Bone marrow (tissue), 2 donors: ENCODE results near the gene STK35.

Experiments
- DNase-seq, 2 donors: peaks; one replicate each; lab custom pipeline; 2025; lab: John Stamatoyannopoulos, UW

STK35 gene

DNA sequence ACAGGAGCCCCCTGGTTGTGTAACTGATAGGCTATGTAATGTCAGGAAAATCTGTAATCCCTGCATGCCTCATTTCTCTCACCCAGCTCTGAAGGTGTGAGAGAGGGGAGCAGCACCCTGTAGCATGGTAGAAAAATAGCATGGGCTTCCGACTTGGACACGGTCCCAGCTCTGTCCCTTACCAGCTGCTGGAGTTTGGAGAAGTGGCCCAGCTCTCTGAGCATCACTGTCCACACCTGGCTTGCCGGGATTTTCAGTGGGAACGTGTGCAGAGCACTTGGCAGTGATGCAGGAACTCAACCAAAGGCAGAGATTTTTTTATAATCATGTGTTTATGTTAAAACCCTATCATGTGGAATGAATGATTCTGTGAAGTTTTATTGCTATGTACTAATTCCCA is 34.6 kb downstream of the STK35 start:
- no peak for DNase-seq

DNA sequence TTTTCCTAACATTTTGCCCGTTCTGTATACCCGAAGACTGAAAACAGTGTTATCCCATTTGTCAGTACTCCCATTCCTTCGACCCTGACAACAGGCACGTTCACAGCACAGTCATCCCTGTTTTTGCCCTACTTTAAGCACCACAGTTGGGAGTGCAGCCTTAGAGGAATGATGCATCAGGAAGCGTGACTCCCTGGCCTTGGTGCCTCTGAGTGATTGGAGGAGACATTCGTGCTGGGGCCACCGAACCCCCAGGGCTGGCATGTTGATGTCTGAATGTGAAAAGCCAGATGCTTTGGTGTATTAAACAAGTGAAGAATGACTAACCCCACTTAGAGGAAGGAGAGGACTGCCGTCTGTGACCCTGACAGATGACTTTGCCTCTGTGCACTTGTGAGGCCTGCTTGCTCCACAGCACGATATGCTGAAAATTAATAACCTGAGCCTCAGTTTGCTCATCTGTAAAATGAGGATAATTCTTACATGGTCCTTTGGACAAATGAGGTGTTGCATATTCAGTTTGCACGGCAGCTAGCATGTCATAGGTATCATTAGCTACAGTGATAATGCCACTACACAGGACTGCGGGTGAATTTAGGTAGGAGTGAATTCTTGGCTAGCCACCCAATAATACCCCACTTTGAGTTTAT is 36.0 kb downstream of the STK35 start:
- no peak for DNase-seq

DNA sequence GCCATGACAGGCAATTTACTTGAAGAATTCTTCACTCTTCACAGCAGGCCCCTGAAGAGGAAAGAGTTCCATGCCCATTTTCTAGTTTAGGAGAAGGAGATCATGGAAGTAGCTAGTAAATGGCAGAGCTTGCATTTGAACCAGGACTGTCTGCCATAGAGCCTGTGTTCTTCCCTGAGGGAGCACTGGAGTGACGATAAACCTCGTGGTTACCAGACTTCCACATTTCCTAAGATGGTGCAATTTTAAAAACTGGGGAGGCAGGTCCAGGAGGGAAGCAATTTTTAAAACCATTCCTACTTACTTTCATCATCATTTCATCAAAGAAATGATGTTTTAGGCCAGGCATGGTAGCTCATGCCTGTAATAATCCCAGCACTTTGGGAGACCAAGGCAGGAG is 36.8 kb downstream of the STK35 start:
- DNase-seq, result no peak

DNA sequence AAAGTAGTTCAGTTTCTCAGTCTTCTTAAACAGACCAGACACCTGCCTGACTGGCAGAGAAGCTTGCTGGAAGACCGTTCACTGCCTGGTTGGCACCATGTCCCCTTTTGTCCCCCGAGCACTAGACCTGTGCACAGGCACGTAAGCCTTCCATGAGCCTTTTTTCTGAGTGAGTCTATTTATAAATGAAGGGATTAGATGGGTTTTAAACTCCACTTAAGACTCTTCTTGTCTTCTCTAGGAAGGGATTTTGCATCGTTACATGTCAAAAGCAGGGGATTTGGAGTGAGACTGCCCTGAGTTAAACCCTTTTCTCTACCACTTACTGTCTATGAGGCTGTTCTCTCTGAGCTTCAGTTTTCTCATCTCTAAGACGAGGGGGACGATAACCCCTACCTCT is 37.6 kb downstream of the STK35 start:
- DNase-seq, result no peak

DNA sequence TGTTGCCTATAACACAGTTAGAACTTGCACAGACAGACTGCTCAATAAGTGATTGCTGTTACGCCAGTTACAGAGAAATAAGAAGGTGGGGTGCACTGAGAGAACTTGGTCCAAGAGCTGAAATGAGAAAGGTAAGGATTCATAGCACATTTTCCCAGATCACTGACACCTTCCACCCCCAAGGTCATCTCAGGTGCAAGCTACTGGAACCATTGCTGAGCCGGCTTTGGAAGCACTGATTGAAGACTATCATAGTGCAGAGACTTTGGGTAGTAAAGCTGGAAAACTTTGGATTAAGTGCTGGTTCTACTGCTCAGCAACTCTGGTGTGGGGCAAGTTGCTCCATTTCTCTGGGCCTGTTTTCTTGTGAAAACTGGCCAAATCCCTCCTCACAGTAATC is 38.1 kb downstream of the STK35 start:
- no peak for DNase-seq

DNA sequence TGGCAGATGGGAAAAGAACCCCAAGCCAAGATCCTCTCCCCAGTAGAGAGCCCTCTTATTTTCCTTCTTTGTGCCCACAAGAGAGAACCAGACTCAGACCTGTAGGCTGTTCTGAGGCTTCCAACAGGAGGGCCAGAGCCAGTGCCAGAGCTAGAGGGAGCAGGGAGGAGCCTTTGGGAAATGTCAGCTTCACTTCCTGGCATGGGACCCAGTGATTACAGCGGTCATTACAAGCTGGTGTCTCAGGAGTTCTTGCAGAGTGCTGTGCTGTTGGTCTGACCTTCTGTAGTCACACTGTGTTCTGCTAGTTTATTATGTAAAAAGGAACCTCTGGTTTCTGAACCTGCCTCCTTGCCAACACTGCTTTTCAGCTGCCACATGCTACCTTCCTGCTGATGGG is 38.9 kb downstream of the STK35 start:
- DNase-seq, result no peak

DNA sequence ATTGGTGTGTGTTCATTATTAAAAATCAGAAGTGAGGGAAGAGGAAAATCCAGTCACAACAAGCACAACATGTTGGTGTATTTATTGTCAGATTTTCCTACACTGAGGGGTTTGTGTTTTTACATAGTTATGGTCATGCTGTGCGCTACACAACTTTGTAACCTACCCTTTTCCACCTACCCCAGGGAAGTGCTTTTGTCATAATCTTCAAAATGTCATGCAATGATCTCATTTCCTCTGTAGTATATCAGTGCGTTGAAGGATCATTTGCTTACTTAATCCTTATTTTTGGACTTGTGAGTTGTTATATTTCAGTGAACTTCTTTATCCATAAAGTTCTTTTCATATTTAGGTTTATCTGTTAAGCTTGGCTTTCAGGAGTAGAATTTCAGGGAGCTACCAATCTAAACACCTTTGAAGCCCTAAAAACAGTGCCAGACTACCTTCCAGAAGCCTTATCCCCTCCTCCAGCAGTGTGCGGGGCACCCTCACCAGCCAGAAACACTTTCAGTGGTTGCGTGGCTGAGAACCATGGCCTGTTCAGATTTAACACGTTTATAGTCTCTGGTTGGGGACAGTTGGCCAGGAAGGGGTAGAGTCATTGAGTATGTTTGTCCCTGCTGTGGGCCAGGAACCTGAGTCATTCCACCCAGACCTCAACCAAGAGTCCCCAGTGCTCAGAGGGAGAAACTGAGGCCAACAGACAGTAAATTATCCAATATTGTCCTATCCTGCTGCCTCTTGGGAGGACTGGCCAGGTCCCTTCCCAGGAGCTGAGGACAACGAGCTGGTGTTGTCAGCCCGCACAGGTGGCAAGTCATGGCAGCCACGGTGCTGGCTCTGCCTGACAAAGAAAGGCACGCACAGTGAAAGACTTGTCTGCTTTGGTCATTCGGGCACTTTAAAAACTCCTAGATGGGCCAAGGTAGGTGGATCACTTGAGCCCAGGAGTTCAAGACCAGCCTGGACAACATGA is 40.3 kb downstream of the STK35 start:
- no peak for DNase-seq

DNA sequence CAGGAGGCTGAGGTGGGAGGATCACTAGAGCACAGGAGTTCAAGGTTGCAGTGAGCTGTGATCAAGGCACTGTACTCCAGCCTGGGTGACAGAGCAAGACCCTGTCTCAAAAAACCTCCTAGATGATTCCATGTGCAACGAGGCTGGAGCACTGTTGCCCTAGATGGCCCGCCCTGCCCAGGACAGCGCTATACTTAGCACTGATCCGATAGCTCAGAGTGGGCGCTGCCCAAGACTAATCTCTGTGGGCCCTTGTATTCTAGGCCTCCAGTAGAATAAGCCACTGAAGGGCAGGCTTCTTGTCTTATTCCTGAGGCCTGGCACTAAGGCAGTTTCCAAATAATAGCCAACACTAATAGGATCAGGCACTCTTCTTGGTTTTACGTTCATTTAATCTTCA is 41.0 kb downstream of the STK35 start:
- no peak for DNase-seq

DNA sequence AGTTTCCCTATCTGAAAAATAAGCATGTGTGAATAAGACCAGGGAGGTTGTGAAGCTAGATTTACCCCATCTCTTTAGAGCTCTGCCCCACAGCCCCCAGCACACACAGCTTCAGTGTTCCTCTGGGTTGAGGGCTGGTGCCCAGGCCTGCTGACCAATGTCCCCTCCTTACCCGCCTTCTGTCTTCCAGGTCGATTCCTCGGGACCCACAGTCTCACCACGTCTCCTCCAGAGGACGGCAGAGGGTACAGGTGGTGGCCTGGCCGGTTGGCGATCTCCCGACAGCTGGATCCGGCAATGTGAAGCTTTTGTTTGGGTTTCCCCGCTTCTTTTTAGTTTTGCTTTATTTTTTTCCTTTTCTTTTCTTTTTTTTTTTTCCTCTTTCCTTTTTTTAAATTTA is 42.0 kb downstream of the STK35 start:
- no peak for DNase-seq

DNA sequence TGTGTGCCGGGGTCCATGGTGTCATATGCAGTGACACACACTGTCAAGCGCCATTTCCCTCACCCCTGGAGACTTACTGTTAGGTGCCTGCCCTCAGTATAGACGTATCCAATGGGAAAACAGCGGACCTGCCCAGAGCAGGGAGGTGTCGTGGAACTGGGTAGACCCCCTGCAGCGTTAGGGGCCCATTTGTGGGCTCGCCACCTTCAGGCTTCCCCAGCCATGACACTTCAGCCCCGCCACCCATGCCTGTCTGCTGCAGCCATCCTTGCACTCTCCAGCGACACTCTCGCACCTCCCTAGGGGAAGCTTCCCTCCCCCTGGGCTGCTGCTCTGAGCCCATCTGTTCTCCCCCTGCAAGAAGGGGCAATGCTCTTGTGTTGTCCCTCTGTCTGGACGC is 43.2 kb downstream of the STK35 start:
- DNase-seq, result no peak

DNA sequence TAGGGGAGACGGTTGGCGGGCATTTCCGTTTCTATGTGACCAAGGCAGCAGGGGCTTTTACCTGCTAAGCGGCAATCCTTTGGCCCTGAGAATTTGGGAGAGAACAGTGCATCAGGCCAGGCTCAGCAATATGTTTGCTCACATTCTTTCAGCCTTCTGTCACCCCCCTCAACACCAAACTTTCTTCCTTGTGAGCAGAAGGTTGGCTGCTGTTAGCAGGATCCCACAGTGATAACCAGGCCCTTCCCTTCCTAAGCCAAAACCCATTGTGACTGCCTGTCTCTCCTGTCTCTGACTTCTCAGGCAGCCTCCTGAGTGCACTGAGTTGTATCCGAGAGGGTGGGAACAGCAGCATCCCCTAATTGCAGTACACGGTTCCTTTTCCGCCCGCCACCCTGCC is 43.7 kb downstream of the STK35 start:
- DNase-seq, result no peak

DNA sequence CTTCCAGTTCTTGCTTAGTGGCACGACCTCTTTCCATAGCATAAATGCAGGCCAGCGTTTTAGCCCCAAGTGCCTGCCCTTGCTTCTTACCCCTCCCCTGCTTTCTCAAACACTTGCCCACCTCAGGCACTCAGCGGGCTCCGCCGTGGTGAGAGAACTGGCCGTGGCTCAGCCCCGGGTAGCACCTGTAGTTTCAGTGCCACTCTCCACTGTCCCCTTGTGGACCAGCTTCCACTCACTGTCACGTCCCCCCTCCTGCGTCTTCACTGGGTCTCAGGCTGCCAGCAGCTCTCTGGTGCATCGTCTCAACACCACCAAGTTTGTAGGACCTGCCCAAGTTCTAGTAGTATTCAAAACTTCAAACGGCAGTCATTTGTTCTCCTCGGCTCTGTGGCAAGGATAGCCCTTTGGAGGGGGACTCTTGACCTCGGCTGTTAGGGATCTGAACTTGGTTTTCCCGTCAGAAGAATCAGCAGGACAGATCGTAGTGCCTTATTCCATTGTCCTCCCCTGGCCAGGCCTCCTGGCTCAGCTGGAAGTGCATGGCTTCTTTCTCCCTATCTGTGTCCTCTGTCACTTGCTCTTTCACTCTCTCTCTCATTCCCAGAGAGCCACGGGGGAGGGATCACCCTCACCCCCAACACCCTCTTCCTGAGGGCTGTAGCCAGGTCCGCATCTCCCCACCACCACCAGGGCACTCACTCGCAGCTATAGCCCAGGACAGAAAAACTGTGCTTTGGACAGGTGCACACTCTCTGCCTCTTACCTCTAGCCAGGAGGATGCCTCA is 44.6 kb downstream of the STK35 start:
- no peak for DNase-seq

DNA sequence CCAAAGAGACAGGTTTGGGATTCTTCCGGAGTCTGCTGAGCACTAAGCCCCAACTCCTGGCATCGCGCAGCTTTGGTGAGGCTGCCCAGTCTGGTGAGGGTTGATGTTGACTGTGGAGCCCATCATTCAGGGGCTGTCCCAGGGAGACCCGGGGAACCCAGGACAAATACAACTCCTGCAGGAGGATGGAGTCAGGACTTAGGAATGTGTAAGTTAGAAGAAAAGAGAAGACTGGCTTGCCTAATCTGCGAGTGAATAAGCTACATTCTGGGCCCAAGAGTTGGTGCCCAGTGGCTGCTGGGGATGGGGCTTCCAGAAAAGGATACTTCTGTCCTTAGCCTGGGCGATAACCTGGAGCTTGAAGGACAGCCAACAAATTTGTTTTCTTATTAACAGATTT is 47.9 kb downstream of the STK35 start:
- DNase-seq, result no peak

DNA sequence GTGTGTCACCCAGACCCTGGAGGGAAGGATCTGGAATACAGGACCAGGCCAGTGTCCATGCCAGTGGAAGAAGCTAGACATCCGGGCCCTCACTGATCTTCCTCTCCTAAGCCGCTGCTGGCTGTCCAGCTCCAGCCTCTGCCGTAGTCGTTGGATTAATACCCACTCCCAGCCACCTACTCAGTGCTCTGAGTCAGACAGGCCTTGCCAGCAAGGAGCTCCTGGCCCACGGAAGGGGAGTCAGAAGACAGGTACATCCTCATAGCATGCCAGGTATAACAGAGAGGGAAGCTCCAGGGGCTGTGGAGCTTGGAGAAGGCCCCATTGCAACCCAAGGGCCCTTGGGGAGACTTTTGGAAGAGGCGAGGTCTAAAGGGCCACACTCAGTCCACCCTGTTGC is 49.0 kb downstream of the STK35 start:
- DNase-seq, result no peak

DNA sequence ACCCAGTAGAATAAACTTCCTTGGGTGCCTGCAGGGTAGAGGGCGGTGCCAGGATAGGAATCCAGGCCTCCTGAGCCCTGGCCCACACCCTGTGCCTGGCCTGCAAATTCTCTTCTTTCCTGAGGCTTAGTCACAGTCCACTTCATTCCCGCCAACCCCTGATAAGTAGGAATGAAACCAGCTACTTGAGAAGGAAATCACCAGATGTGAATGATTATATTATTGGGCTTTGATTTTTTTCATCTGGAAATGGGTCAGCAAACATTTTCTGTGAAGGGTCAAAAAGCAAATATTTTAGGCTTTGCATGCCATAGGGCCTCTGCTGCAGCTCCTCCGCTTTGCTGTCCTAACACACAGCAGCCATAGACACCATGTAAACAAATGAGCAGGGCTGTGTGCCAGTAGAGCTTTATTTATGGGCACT is 50.2 kb downstream of the STK35 start:
- no peak for DNase-seq

DNA sequence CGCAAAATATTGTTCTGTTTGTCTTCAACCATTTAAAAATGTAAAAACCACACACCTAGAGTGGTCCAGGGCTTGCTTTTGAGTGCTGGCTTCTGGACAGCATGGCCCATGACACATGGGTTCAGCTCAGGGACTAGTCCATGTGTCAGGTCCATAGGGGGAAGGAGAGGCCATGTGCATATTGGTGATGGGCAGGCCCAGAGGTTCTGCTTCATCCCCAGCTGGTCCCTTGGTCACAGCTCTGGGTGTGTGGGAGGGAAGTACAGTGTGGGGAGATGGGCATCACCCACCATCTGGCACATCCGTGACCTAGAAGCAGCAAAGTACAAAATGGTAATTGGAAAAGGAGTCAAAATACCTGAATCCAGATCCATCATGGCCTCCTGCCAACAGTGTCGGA is 50.7 kb downstream of the STK35 start:
- DNase-seq, result no peak

DNA sequence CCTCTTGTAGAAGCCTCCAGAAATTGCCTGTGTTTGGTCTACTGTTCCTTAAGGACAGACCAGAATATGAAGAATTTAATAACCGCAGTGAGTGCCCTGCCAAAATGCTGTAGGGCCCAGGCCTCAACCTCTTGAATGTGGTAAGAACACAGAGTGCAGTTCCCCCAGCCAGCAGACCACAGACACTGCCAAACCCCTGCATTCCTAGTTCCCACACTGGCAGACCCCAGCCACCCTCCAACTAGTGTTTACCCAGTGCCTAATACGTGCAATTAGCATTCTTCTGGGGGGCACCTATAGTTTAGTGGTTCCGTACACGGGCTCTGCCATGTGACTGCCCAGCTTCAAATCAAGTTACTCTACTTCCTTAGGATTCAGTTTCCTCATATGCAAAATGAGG is 51.7 kb downstream of the STK35 start:
- DNase-seq, result no peak

DNA sequence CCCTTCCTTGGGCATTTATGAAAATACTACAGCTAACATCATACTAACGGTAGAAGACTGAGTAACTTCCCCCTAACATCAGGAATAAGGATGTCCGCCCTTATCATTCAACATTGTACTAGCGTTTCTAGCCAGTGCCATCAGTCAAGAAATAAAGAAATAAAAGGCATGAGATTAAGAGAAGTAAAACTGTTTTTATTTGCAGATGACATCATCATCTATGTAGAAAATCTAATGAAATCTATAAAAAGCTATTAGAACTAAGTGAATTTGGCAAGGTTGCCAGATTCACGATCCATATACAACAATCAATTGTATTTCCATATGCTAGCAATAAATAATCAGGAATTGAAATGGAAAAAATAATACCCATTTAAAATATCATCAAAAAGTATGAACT is 54.6 kb downstream of the STK35 start:
- no peak for DNase-seq

DNA sequence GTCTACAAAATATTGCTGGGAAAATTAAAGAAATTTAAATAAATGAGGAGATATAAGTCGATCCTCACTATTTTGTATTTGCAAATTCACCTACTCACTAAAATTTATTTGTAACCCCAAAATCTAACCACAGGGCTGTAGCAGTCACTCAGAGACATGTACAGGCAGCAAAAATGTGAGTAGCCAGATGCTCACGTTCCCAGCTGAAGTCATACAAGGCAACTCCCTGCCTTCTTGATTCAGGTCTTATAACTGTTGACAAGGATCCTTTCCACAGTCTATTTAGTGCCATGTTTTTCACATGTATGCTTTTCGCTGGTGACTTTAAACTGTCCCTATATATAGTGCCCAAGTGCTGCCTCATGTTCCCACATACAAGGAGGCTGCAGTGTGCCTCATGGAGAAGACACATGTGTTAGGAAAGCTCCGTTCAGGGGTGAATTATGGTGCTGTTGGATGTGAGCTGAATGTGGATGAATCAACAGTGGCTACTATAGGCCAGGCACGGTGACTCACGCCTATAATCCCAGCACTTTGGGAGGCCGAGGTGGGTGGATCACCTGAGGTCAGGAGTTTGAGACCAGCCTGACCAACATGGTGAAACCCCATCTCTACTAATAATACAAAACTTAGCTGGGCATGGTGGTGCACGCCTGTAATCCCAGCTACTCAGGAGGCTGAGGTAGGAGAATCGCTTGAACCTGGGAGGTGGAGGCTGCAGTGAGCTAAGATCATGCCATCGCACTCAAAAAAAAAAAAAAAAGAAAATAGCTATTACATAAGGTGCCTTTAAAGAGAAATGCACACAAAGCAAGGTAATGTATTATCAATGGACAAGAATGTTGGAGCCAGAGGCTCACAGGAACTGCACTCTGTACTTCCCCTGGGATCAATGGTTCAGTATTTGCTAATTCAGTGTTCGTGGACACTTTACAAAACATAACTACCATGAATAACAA is 55.3 kb downstream of the STK35 start:
- no peak for DNase-seq

DNA sequence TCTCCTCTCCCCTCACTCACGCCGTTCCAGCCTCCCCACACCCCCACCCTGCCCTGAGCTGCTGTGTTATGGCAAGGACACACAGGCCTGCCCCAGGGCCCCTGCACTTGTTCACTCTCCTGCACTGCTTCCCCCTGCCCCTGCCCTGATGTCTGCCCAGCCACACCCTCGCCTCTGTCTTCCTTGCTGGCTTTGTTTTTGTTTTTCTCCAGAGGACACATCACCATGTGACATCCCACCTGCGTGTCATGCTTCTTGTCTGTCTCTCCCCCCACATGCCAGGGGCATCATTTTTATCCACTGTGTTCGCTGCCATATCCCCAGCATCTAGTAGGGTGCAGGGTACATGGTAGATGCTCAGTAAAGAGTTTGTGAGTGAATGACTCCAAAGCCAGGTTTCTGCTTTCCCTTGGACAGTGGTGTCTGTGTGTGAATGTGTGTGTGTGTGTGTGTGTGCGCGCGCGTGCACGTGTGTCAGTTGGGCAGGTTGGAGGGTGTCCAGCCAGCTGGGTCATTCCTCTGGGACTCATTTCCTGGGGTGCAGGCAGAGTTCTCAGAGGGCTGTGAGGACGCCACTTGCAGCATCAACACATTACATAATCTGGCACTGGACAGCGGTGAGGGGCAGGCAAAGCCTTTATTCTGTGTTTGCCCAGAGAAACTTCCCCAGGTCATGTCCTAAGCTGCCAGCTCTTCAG is 60.6 kb downstream of the STK35 start:
- no peak for DNase-seq

DNA sequence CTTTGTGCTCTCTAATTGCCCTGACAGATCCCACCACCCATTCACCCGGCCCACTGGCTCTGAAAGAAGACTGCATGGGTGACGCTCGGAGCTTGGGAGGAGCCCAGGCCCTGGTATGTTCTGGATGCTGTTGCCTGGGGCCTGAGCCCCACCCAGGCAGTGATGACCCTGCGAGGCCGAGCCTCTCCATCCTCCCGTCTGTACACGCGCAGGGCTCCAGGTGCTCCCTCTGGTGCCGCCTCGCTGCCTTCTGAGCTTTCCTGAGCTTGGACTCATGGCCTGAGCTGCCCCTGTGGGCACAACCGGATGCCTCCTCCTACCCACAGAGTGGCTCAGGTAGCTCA is 61.2 kb downstream of the STK35 start:
- DNase-seq, result no peak
